Stimulated activated CD8-positive, alpha-beta memory T cell treated with anti-CD3 and anti-CD28 coated beads, Interleukin-4, amount 100 ng/mL, for 1 hour (primary cell): ENCODE results near the gene TSPAN9.

Experiments
- DNase-seq, 2 donors: peaks; one replicate each; pipeline ENCODE4 v3.0.0-alpha.2; 2020; ENCODE audit warnings: low read depth in 2 of 2, low spot score in 1 of 2

TSPAN9 gene

DNA sequence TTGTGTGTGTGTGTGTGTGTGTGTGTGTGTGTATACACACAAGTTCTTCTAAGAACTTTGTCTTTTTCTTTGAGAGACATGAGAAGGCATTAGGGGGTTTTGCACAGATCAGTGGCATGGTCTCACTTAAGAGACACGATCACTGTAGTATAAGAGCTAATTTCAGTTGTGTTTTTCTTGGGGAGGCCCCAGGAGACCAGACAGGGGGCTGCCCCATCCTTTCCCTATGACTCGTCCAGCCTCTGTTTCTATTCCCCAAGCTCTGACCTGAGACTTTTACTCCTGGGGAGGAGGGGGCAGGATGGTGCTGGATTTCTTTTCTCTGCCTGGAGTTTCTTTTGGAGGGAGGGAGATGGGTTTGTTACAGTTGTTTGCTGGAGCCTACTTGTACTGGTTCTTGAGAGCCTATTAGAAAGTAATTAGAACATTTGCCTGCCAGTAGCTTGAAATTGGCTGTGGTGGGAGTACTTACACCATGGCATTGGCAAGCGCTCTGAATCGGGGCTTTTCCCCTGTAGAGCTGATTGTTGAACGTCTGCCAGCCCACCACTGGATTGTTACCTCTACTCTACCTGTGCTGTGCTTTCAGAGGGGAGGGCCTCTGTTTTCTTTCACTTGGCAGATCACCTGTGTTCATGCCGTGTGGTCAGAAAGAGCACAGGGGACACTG lies 109.5 kb downstream of the TSPAN9 start:
- DNase-seq = no peak

DNA sequence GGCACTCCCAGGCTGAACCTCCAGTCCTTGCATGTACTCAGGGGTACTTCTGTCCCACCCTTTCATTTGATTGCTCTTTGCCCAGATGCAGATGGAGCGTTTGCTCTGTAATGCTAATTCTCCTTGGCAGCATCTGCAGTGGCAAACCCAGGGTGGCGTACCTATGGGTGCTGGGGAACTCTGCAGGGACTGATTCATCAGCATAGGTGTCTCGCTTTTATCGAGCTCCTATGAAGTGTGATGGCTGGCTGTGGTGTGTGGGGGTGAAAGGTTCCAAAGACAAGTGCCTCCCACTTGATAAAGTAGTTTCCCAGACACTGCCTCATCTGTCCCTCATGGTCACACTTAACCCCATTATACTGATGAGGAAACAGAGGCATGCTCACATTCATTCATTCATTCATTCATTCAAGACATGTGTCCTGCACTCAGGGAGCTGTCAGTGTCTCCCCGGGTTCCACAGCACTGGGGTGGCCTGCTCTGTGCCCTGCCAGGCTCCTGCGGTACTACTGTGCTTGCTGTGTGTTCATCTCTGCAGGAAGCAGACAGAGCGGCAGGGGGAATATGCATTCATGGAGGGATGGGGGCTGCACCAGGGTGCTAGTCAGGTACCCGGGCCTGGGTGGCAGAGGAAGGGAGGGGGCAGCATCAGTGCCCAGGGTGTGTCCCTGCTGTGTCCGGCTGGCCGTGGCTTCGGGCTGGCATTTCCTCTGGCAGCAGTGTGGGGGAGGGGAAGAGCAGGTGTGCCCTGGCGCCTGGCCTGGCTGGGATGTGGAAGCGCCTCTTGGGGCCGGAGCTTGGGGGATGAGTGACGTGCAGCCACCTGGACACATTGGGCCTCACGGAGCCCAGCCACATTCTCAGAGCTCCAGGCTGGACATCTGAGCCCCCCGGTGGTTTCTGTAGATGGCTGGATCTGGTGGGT lies 110.9 kb downstream of the TSPAN9 start:
- DNase-seq = no peak

DNA sequence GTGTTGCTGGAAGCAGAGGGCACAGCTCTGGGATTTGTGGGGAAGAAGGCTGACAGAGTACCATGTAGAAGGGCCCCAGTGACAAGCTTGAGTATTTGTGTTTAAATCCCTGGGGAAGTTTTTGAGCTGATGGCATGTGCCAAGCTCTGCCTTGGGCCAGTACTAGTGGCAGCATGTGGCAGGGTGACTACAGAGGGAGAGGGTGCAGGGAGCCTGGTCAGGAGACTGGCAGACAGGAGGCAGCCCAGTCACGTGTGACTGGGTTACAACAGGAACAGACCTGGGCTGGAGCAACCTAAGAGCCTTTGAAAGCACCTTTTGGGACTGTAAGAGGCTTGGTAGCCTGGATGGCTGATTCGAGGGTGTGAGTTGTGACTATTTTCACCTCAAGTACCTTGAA lies 112.1 kb downstream of the TSPAN9 start:
- no peak for DNase-seq

DNA sequence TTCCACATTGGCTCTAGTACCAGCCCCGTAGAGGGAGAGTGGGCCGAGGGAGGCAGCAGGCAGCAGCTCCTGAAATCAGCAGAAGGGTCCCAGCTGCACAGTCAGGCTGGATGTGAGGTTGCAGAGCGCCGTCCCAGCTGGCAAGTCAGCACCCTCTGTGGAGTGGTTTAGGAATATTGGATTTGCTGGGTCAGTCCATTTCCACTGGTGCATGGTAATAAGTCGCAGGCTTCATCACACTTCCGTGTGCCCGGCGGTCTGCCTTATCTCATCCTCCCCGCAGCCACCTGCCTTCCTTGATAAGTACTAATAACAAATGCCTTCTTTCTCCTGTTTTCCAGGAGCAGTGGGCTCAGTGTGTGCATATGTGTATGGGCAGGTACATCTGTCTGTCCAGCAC lies 112.9 kb downstream of the TSPAN9 start:
- DNase-seq = no peak

DNA sequence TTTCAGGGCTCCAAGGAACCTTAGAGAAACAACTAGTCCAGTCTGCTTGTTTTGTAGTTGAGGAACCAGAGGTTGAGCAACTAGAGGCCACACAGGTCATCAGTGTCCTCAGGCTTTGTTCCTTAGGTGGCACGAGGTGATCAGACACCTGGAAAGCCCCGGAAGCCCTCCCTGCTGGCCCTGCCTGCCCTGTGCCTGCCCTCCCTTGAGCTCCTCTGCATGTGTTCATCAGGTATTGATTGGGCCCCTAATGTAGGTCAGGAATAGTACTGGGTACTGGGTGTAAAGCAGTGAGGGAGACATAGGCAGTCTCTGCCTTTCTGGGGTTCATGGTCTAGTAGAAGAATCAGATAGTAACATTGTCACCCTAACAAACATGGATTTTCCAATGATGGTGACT lies 114.3 kb downstream of the TSPAN9 start:
- DNase-seq = no peak

DNA sequence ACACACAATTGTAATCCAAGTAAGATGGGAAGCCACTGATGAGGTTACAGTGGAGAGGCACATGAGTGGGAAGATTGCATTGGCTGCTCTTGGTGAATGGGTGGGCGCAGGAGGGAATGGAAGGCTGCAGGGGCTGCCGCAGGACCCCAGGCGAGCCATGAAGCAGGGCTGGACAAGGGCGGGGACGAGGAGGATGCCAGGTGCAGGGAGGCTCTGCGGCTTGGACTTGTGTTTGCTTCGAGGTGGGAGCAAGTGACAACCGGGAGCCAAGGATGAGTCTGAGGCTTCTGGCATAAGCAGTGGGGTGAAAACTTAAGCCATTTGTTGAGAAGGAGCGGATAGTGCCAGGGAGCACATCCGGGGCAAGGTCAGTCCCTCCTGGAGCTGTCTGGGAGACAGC lies 115.0 kb downstream of the TSPAN9 start:
- no peak for DNase-seq

DNA sequence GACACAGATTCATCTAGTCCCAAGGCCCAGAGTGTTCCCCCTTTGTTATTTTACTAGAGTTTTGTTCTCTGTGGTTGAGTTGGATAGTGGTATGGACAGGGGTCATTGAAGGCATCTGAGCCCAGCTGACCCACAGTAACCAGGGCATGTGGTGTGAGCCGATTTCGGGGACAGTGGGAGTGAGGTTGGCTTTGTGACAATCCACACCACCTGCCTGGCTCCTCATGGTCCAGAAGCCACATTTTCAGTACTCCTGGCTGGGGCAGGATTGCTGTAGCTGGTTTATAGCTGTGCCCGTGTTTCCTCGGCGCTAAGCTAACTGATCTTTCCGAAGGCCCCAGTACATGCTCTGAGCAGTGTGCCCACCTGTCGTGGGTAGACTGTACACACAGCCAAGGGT lies 116.0 kb downstream of the TSPAN9 start:
- DNase-seq = no peak

DNA sequence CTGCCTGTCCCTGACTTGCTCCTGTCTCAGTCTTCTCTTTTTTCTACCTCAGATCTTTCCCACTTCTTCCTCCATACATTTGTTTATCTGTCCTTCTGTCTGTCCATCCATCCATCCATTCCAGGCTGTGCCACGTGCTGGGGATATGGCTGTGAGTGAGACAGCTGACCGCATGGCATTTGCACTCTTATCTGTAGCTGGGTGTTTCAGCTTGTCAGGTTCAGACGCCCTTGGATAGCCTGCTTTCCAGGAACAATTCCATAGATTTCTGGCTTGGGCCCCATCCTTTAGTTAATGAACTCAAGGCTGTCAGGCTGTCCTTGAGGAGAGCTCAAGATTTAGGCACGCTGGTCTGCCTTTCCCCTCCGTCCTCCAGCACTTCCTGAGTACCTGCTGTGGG lies 116.6 kb downstream of the TSPAN9 start:
- DNase-seq = no peak

DNA sequence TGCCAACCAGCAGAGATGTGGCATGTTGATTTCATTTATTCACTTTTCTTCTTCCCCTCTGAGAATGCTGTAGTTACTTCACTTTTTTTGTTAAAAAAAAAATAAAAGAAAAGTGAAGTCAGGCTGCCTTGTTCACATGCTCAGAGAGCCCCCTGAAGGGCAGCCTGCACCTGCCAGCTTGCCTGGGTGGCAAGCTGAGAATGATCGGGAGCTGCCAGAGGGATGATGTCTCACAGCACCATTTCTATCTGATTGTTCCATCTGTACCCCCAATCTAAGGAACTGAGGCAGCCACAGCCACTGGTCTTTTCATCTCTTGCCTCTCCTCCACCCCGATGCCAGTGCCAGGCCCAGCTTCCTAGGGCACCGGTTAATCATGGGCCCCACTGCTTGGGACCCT lies 118.2 kb downstream of the TSPAN9 start:
- DNase-seq = no peak

DNA sequence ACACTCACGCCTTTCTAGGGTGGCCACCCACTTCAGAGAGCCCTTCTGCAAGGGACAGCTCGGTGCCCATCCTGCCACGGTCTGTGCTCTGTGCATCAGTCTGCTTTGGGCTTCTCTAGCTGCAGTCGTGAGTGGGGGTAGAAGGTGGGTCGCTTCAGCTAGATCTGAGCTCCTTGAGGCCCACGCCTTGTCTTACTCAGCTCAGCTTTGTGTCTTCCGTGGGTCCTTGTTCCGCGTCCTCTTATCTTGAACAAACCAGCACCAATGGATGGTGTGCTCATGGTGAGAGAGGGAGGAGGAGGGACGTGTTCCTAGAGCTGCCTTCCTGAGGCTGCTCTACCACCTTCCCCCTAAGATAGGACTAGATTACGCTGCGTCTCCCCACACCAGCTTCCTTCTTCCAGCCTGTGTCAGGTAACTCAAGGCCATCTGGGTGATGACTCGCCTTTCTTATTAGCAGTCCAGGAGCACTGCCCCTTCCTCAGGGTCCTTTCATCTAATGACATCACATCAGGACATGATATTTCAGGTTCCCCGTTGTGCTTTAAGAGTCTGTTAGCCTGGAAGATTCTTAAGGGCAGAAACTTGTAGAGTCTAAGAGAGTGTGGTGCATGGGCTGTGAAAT lies 118.8 kb downstream of the TSPAN9 start:
- no peak for DNase-seq

DNA sequence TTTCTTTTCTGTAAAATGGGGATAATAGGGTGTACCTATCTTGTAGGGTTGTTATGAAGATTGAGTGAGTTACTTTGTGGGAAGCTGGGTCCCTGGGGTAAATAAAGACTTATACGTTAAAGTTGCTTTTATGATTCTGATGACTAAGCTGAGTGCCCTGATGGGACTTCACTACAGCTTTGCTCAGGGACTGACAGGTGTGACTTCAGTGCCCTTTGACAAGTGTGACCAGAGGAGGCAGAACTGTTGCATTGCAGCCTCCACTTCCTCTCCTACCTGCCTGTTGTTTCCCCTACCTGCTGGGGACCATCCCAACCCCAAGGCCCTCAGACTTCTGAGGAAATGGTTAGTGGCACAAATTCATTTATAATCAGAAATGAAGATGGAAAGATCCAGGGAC lies 119.3 kb downstream of the TSPAN9 start:
- no peak for DNase-seq

DNA sequence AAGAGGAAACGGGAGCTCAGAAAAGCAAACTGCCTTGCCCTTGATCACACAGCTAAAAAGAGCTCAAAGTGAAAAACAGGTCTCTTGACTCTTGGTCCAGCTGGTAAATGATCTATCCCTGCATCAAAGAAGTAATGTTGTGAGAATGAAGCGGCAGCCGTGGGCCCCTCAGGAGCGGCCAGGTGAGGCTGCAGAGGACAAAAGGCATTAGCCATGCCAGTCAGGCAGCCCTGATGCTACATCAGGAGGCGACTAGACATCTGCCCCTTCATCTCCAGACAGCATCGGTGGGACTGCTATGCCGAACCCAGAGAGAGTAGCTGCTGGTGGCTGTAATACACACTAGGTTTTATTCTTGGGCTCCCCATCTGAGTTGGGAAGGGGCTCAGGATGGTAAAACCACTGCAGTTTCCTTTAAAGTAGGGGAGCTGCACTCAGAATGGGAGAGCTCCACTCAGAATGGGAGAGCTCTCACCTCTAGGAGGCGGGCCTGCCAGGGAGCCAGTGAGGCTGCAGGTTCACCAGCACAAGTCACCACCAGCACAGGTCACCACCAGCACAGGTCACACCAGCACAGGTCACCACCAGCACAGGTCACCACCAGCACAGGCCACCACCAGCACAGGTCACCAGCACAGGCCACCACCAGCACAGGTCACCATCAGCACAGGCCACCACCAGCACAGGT lies 120.1 kb downstream of the TSPAN9 start:
- no peak for DNase-seq

DNA sequence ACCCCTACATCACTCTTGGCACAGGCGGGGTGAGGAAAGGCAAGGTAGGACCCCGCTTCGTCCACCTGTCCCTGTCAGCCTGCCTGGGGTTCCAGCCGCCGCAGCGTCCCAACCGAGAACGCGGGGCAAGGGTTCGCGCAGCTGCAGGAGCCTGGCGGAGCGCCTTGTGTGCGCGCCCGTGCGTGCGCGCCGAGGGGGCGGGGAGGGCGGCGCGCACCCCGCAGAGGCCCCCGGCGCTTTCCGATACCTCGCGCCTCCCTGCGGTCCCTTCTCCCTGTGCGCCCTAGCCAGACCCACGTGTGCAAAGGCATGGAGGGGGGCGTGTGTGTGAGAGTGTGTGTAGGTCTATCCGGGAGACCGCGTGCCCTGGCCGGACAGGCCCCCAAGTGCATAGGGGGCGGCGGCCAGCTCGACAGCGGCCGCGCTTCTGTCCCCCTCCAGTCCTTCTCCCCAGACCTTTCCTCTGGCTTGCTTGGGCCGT lies 122.4 kb downstream of the TSPAN9 start:
- DNase-seq = no peak

DNA sequence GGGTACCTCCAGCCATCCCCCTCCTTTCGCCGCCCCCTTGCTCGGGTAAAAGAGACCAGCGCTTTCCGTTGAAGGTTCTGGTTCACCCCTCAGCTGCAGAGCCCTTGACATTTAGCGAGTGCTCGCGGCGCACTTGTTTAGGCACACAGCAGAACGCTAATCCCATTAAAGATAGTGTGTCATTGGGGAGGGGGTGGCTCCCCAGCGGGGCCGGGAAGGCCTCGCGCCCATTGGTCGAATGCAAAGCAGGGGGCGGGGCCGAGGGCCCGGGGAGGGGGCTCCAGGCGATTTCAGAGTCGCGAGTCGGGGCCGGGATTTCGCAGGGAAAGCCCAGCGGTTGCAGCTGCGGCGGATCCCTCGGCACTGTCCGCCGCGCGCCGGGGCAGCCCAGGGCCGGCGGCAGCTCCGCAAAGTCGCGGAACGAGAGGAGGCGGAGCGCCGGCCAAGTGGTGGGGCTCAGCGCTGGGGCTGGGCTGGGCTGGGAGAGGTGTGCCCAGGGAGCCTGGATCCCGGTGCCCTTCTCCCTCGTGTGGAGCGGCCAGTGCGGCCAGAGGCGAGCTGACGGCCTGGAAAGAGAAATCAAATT lies 122.9 kb downstream of the TSPAN9 start:
- DNase-seq = no peak

DNA sequence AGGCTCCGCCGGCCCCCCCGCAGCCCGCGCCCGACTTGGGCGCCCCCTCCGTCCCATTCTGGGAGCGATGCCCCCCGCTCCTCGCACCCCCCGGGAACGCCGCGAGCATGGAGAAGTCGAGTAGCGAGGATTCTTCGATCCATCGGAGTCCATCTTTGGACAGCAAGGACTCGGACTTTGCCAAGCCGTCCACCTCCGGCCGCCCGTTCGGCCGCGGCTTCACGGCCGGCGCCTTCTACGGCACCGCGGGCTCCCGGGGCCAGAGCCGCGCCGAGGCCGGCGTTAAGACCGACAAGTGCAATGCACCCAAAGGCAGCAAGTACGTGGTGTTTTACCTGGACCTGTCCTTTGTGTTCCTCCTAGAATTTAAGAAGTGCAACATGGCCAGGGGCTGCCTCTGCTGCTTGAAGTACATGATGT lies 123.6 kb downstream of the TSPAN9 start:
- DNase-seq = no peak

DNA sequence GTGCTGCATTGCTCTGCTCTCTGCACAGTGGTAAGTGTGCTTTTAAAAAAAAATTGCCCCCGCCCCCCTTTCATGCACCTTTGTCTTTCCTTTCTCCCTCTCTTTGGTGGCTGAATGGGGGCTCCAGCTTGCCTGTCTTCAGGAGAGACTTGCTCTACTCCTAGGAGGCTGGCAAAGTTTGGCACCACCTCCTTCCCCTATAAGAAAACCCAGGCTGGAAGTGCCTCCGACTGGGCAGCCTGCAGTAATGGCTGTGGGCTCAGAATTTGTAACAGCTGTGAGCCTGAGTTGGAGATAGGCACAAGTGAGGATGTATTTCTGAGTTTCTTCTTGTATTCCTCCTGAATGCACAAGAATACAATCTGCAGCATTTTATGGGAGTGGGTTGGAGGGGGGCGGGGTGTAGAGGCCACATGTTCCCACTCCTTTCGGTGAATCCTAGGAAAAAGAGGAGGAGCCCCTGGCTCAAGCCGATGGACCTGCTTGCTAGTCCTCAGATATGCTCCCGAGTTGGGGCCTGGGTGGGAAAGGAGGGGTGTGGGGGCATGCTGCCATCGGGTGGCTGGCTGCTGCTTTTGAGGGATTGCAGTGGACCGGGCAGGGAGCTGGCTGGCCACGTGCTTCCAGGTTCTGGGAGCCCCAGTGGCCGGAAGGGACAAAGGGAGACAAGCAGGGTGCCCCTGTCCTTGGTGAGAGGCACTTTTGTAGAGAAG lies 124.3 kb downstream of the TSPAN9 start:
- no peak for DNase-seq

DNA sequence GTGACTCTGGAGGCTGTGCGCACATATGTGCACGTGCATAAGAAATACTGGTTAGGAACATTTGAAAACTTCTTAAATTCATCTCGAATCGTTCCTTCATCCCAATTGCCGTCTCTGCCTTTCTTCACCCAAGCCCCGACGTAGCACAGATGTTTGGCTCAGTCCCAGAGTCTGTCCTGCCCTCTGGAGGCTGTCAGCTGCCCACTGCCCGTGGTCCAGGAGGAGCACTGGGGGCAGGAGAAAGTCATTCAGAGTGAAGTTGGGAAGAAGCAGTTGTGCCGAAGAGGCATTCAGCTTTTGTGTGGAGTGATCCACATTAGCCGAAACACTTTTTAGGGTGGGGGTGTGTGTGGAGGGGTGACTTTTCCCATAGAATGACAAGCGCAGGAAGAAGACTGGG lies 124.9 kb downstream of the TSPAN9 start:
- DNase-seq = no peak

DNA sequence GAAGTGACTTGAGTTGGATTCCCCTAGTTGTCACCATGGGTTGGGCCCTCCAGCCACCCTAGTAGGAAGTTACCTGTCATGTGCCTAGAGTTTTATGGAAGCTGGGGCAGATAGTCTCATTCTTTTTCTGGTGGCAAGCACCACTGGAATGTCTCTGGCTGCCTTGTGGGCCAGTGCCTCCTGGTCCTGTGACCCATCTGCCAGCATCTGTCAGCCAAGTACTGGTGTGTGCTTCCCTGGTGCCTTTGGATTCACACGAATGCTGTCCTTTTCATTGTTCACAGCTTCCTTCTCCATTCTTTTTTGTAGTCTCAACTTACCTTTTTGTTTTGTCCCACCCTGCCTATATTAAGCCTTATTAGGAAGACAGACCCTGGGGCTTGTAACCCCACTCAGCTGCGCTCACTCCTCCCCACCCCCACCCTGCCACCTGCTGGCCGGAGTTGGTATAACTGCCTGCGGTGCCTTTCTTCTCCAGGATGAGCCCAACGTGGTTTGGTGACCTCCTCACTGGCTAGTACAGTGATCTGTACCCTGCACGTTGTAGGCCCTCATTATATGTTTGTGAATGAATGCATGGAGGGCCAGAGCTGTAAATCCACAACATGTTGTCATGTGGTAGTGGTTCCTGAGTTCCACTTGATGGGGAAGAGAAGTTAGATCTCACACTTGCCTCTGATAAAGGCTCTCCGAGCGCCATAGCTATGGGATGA lies 125.7 kb downstream of the TSPAN9 start:
- peak; percentile 16 to 21 for DNase-seq

DNA sequence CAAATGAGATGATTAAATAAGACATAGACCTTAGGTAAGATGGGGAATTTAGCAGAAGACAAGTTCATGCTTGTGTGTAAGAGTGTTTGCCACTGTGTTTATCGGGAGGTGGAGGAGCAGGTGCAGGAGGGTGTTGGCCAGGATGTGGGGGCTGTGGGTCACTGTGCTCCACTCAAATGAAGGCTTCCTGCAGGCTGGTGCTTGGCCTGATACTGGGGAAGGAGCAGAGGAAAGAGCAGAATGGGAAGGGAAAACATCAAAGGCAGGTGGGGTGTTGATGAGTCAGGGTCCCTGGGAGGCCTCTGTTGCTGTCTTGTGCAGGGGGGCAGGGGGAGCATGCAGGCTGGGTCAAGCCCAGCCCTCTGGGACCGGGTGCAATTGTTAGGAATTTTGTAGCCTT lies 126.5 kb downstream of the TSPAN9 start:
- DNase-seq = no peak

DNA sequence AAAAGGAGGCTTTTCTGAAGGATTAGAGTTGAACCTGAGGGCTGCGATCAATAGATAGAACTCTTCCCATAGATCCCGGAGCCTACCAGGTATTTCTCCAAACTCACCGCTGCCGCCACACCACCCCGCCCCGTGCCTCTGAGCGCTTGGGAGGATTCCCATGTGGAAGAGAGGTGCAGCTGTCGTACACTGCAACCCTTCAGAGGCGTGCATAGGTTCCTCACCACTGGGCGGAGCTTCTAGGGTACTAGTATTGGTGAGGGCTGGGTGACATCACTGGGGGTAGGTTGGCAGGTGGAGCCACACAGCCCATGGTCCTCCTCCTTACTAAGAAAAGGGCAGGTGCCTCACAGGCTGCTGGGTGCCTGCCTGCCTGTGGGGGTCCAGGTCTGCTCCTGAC lies 127.0 kb downstream of the TSPAN9 start:
- DNase-seq = no peak
